Measurements from ENCODE around the gene SPSB4. TPM values are rescaled to one million over a fixed set of nuclear protein-coding genes. Genes with fewer than 3 reads are reported as not detected.
"Not testable (repeated sequence)": the region's sequence is repeated elsewhere in the genome, so short reads cannot be mapped to it uniquely, and the experiment has no call there.

SPSB4 gene
- total and polyA plus RNA-seq, 5 donors from 2014 or later, result not detected

DNA sequence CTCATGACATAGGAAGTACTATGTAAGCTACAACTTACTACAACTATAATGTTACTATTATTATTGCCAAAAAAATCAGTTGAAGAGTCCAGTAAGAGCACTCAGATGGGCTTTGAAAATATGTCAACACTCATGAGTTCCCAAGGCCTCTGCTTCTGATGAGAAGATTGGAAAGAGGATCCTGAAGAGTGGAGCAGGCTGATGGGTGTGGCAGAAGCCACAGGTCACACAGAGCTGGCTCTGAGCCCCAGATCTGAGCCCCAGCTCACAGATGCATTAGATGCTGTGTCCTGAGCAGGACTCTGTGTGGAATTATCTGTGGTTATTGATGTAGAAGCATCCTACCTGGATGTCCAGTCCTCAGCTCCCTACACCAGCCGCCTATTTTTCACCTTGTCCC, 65.6 kb downstream of the SPSB4 start:
- no peak overlapping the region for H3K27ac ChIP-seq (ENCODE audit: insufficient read depth, low read length, poor library complexity, severe bottlenecking)
- H3K4me3 Mint-ChIP-seq, result no peak overlapping the region
- no peaks in the 10 kb centered on the region for H3K9me3 ChIP-seq (ENCODE audit: control insufficient read depth in 2 of 2, low read length in 2 of 2)
- H3K36me3 Mint-ChIP-seq, result peaks cover 3% of the 10 kb centered on the region
- no peak overlapping the region for H3K27ac Mint-ChIP-seq
- no peaks in the 10 kb centered on the region for H3K36me3 ChIP-seq (ENCODE audit: control insufficient read depth, insufficient read depth, low read length)
- H3K9me3 Mint-ChIP-seq, result peaks cover 0 to 6% (median 2%) of the 10 kb centered on the region in 7 donors
- DNase-seq (no peak), ATAC-seq (ENCODE audit: low read depth in 2 of 2) (no peak)
- H3K4me1 ChIP-seq (ENCODE audit: control insufficient read depth, insufficient read depth, low read length, poor library complexity, severe bottlenecking), result no peaks in the 10 kb centered on the region
- no peak overlapping the region for H3K4me3 ChIP-seq (ENCODE audit: low read depth, low read length)
- H3K27me3 Mint-ChIP-seq, result peaks cover 12% of the 10 kb centered on the region
- no peaks in the 10 kb centered on the region for H3K27me3 ChIP-seq (ENCODE audit: control insufficient read depth, insufficient read depth, low read length)
- H3K4me1 Mint-ChIP-seq, result no peaks in the 10 kb centered on the region

DNA sequence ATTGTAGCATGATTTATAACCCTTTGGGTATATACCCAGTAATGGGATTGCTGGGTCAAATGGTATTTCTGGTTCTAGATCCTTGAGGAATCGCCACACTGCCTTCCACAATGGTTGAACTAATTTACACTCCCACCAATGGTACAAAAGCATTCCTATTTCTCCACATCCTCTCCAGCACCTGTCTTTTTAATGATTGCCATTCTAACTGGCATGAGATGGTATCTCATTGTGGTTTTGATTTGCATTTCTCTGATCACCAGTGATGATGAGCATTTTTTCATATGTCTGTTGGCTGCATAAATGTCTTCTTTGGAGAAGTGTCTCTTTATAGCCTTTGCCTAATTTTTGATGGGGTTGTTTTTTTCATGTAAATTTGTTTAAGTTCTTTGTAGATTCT, 66.8 kb downstream of the SPSB4 start:
- not testable (repeated sequence) for H3K4me1 ChIP-seq (ENCODE audit: control insufficient read depth, insufficient read depth, low read length, poor library complexity, severe bottlenecking); DNase-seq; H3K36me3 Mint-ChIP-seq; H3K27ac Mint-ChIP-seq; H3K9me3 ChIP-seq (ENCODE audit: control insufficient read depth in 2 of 2, low read length in 2 of 2); H3K36me3 ChIP-seq (ENCODE audit: control insufficient read depth, insufficient read depth, low read length); H3K4me3 Mint-ChIP-seq; H3K27me3 ChIP-seq (ENCODE audit: control insufficient read depth, insufficient read depth, low read length); ATAC-seq (ENCODE audit: low read depth in 2 of 2); H3K27ac ChIP-seq (ENCODE audit: insufficient read depth, low read length, poor library complexity, severe bottlenecking); H3K9me3 Mint-ChIP-seq; H3K4me1 Mint-ChIP-seq; H3K4me3 ChIP-seq (ENCODE audit: low read depth, low read length)
- peaks cover 15% of the 10 kb centered on the region for H3K27me3 Mint-ChIP-seq

DNA sequence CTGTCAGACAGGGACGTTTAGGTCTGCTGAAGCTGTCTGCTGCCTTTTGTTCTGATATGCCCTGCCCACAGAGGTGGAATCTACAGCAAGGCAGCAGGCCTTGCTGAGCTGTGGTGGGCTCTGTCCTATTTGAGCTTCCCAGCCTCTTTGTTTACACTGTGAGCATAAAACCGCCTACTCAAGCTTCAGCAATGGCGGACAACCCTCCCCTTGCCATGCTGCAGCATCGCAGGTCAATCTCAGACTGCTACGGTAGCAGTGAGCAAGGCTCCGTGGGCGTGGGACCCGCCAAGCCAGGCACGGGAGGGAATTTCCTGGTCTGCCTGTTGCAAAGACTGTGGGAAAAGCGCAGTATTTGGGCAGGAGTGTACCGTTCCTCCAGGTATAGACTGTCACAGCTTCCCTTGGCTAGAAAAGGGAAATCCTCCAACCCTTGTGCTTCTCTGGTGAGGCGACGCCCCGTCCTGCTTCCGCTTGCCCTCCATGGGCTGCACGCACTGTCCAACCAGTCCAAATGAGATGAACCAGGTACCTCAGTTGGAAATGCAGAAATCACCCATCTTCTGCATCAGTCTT, 71.4 kb downstream of the SPSB4 start:
- H3K4me3 ChIP-seq (ENCODE audit: low read depth, low read length), result no peak overlapping the region
- no peaks in the 10 kb centered on the region for H3K4me1 Mint-ChIP-seq
- no peaks in the 10 kb centered on the region for H3K27me3 ChIP-seq (ENCODE audit: control insufficient read depth, insufficient read depth, low read length)
- DNase-seq (no peak), ATAC-seq (ENCODE audit: low read depth in 2 of 2) (no peak)
- peaks cover 0 to 6% (median 2%) of the 10 kb centered on the region in 7 donors for H3K9me3 Mint-ChIP-seq
- peaks cover 28% of the 10 kb centered on the region for H3K27me3 Mint-ChIP-seq
- no peak overlapping the region for H3K27ac Mint-ChIP-seq
- H3K9me3 ChIP-seq (ENCODE audit: control insufficient read depth in 2 of 2, low read length in 2 of 2), result no peaks in the 10 kb centered on the region
- no peak overlapping the region for H3K27ac ChIP-seq (ENCODE audit: insufficient read depth, low read length, poor library complexity, severe bottlenecking)
- no peaks in the 10 kb centered on the region for H3K4me1 ChIP-seq (ENCODE audit: control insufficient read depth, insufficient read depth, low read length, poor library complexity, severe bottlenecking)
- H3K36me3 ChIP-seq (ENCODE audit: control insufficient read depth, insufficient read depth, low read length), result no peaks in the 10 kb centered on the region
- peaks cover 3% of the 10 kb centered on the region for H3K36me3 Mint-ChIP-seq
- H3K4me3 Mint-ChIP-seq, result peak overlapping the region in 1 of 4 donors; percentile 22

- Mint-ChIP-seq H3K4me1 (no peaks in the 10 kb centered on the region), H3K9me3 (peaks cover 0 to 5% (median 2%) of the 10 kb centered on the region in 7 donors), H3K36me3 (no peaks in the 10 kb centered on the region), H3K27me3 (peaks cover 32% of the 10 kb centered on the region), H3K27ac (peak overlapping the region in 1 of 3 donors; percentile 6), H3K4me3 (no peak overlapping the region)
- DNase-seq, result no peak
- no peak overlapping the region for H3K27ac ChIP-seq (ENCODE audit: insufficient read depth, low read length, poor library complexity, severe bottlenecking)
- ATAC-seq (ENCODE audit: low read depth in 2 of 2), result no peak
- no peaks in the 10 kb centered on the region for H3K4me1 ChIP-seq (ENCODE audit: control insufficient read depth, insufficient read depth, low read length, poor library complexity, severe bottlenecking)
- no peaks in the 10 kb centered on the region for H3K27me3 ChIP-seq (ENCODE audit: control insufficient read depth, insufficient read depth, low read length)
- no peaks in the 10 kb centered on the region for H3K9me3 ChIP-seq (ENCODE audit: control insufficient read depth in 2 of 2, low read length in 2 of 2)
- H3K4me3 ChIP-seq (ENCODE audit: low read depth, low read length), result no peak overlapping the region
- H3K36me3 ChIP-seq (ENCODE audit: control insufficient read depth, insufficient read depth, low read length), result no peaks in the 10 kb centered on the region
Observed at GRCh38 chr3:141123677-141124410, 72.7 kb downstream of the SPSB4 start.

- Histone ChIP-seq H3K9me3 (ENCODE audit: control insufficient read depth in 2 of 2, low read length in 2 of 2) (no peaks in the 10 kb centered on the region), H3K27ac (ENCODE audit: insufficient read depth, low read length, poor library complexity, severe bottlenecking) (no peak overlapping the region), H3K27me3 (ENCODE audit: control insufficient read depth, insufficient read depth, low read length) (no peaks in the 10 kb centered on the region), H3K4me1 (ENCODE audit: control insufficient read depth, insufficient read depth, low read length, poor library complexity, severe bottlenecking) (no peaks in the 10 kb centered on the region), H3K4me3 (ENCODE audit: low read depth, low read length) (no peak overlapping the region), H3K36me3 (ENCODE audit: control insufficient read depth, insufficient read depth, low read length) (no peaks in the 10 kb centered on the region)
- ATAC-seq (ENCODE audit: low read depth in 2 of 2) (no peak), DNase-seq (no peak)
- no peak overlapping the region for H3K4me3 Mint-ChIP-seq
- H3K9me3 Mint-ChIP-seq, result peaks cover 0 to 5% (median 0%) of the 10 kb centered on the region in 7 donors
- H3K36me3 Mint-ChIP-seq, result no peaks in the 10 kb centered on the region
- H3K27ac Mint-ChIP-seq, result peak overlapping the region in 1 of 3 donors; percentile 6
- H3K4me1 Mint-ChIP-seq, result no peaks in the 10 kb centered on the region
- peaks cover 32% of the 10 kb centered on the region for H3K27me3 Mint-ChIP-seq
Observed at GRCh38 chr3:141124715-141125114, 73.6 kb downstream of the SPSB4 start.

- H3K27me3 Mint-ChIP-seq, result peaks cover 27% of the 10 kb centered on the region
- ATAC-seq (ENCODE audit: low read depth in 2 of 2), result no peak
Observed at GRCh38 chr3:141125351-141125750, 74.2 kb downstream of the SPSB4 start.

DNA sequence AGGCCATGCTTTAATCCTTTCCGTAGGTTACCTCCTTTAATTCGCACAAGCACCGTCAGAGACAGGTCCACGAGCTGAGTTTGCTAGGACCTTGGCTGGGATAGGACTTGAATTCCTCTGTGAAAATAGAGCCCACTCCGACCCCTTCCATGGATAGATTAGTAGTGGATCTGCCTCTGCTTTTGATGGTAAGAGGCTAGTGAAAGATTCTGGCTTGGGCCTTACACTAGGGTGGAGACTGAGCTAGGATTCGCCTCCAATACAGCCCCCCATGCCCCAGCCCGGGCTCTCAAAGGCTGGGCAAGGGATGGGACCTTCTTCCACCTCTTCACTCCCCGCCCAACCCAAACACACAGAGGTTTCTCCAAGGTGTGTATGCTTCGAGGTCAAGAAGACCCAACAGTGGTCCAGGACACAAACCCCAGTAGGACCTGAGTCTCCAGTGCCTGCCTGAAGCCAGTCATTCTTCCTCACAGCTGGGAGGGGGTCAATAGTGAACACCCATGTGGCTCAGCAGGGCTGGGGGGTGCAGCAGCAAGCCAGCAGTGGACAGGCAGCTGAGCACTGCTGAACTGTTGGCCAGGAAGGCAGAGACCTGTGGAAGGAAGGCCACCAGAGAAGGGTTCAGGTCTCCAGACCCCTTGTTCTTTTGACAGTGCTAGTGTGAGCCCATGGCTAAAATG, 75.7 kb downstream of the SPSB4 start:
- no peaks in the 10 kb centered on the region for H3K4me1 Mint-ChIP-seq
- ATAC-seq (ENCODE audit: low read depth in 2 of 2) (no peak), DNase-seq (no peak)
- H3K9me3 Mint-ChIP-seq, result peaks cover 0 to 4% (median 0%) of the 10 kb centered on the region in 7 donors
- no peak overlapping the region for H3K27ac ChIP-seq (ENCODE audit: insufficient read depth, low read length, poor library complexity, severe bottlenecking)
- H3K27ac Mint-ChIP-seq, result no peak overlapping the region
- H3K4me3 ChIP-seq (ENCODE audit: low read depth, low read length), result no peak overlapping the region
- H3K9me3 ChIP-seq (ENCODE audit: control insufficient read depth in 2 of 2, low read length in 2 of 2), result no peaks in the 10 kb centered on the region
- no peaks in the 10 kb centered on the region for H3K27me3 ChIP-seq (ENCODE audit: control insufficient read depth, insufficient read depth, low read length)
- H3K27me3 Mint-ChIP-seq, result peaks cover 22% of the 10 kb centered on the region
- no peak overlapping the region for H3K4me3 Mint-ChIP-seq
- no peaks in the 10 kb centered on the region for H3K36me3 ChIP-seq (ENCODE audit: control insufficient read depth, insufficient read depth, low read length)
- no peaks in the 10 kb centered on the region for H3K36me3 Mint-ChIP-seq
- H3K4me1 ChIP-seq (ENCODE audit: control insufficient read depth, insufficient read depth, low read length, poor library complexity, severe bottlenecking), result no peaks in the 10 kb centered on the region

More at GRCh38 chr3:141125351-141125750, 74.2 kb downstream of the SPSB4 start:
- Histone ChIP-seq H3K36me3 (ENCODE audit: control insufficient read depth, insufficient read depth, low read length) (no peaks in the 10 kb centered on the region), H3K27ac (ENCODE audit: insufficient read depth, low read length, poor library complexity, severe bottlenecking) (no peak overlapping the region), H3K4me3 (ENCODE audit: low read depth, low read length) (no peak overlapping the region), H3K4me1 (ENCODE audit: control insufficient read depth, insufficient read depth, low read length, poor library complexity, severe bottlenecking) (no peaks in the 10 kb centered on the region), H3K27me3 (ENCODE audit: control insufficient read depth, insufficient read depth, low read length) (no peaks in the 10 kb centered on the region), H3K9me3 (ENCODE audit: control insufficient read depth in 2 of 2, low read length in 2 of 2) (no peaks in the 10 kb centered on the region)
- DNase-seq, result no peak
- no peaks in the 10 kb centered on the region for H3K36me3 Mint-ChIP-seq
- peaks cover 0 to 4% (median 0%) of the 10 kb centered on the region in 7 donors for H3K9me3 Mint-ChIP-seq
- H3K4me1 Mint-ChIP-seq, result no peaks in the 10 kb centered on the region
- no peak overlapping the region for H3K27ac Mint-ChIP-seq
- no peak overlapping the region for H3K4me3 Mint-ChIP-seq
